HEK293 (cell line): Measurements from ENCODE around the gene GFM2.

Source experiments
- CTCF ChIA-PET: fragments of 350-600 bp; formaldehyde crosslinking; extraction: SDS; loops from one replicate; lab custom pipeline; 2021; ENCODE audit warnings: antibody characterized with exemption; lab: Yijun Ruan, JAX
- POLR2A ChIA-PET: fragments of 300-600 bp; formaldehyde crosslinking; extraction: SDS; loops from one replicate; lab custom pipeline; 2020; ENCODE audit warnings: antibody characterized with exemption, inconsistent platforms; lab: Yijun Ruan, JAX
- H3K27ac ChIP-seq: fragments of 200-500 bp; sonication (Bioruptor generic); 2 replicates; pipeline ENCODE4 v1.5.1; 2014; ENCODE audit warnings: low read depth, low read length, control low read depth, inconsistent platforms; ENCODE audit errors: extremely low read depth
- H3K36me3 ChIP-seq, 2 experiments: fragments of 200-500 bp in 1 of 2; sonication (Bioruptor generic) in 1 of 2; 1 replicate in 1 of 2; 2 replicates in 1 of 2; pipeline ENCODE4 v1.5.1; 2014 to 2017; ENCODE audit warnings: inconsistent platforms in 2 of 2, low read length in 2 of 2; ENCODE audit not compliant: control insufficient read depth in 2 of 2, insufficient read depth in 1 of 2
- H3K4me1 ChIP-seq: fragments of 200-500 bp; sonication (Bioruptor generic); 2 replicates; pipeline ENCODE4 v1.5.1; 2014; ENCODE audit warnings: mild to moderate bottlenecking, low read length, inconsistent platforms; ENCODE audit not compliant: control insufficient read depth, insufficient read depth
- H3K4me3 ChIP-seq: 2 replicates; pipeline ENCODE4 v1.5.1; 2011; ENCODE audit warnings: low read depth, mild to moderate bottlenecking, control low read depth, low read length, moderate library complexity
- H3K9me3 ChIP-seq: fragments of 200-500 bp; sonication (Bioruptor generic); 2 replicates; pipeline ENCODE4 v1.5.1; 2014; ENCODE audit warnings: low read depth, low read length, inconsistent platforms; ENCODE audit not compliant: control insufficient read depth, insufficient read depth
- GLI2 ChIP-seq: fragments of 450-650 bp; formaldehyde crosslinking; IDR thresholded peaks from 2 replicates; pipeline ENCODE4; 2017; ENCODE audit warnings: missing biosample characterization, missing genetic modification characterization, low read depth, borderline replicate concordance
- HIC1 ChIP-seq: fragments of 450-650 bp; formaldehyde crosslinking; IDR thresholded peaks from 2 replicates; pipeline ENCODE4 v1.5.1; 2016; ENCODE audit warnings: missing biosample characterization, missing genetic modification characterization
- HOXA7 ChIP-seq: sonication (generic); formaldehyde crosslinking; IDR thresholded peaks from 2 replicates; pipeline ENCODE4 v1.8.1; 2022; ENCODE audit warnings: missing genetic modification reagents, borderline replicate concordance
- KLF17 ChIP-seq: fragments of 450-650 bp; formaldehyde crosslinking; IDR thresholded peaks from 2 replicates; pipeline ENCODE4 v1.5.1; 2016; ENCODE audit warnings: missing biosample characterization, missing genetic modification characterization
- MYNN ChIP-seq: fragments of 450-650 bp; formaldehyde crosslinking; IDR thresholded peaks from 2 replicates; pipeline ENCODE4 v1.5.1; 2016; ENCODE audit warnings: missing biosample characterization, missing genetic modification characterization, borderline replicate concordance
- PRDM1 ChIP-seq: fragments of 450-650 bp; formaldehyde crosslinking; IDR thresholded peaks from 2 replicates; pipeline ENCODE4; 2016; ENCODE audit warnings: missing biosample characterization, missing genetic modification characterization
- PRDM10 ChIP-seq: fragments of 450-650 bp; formaldehyde crosslinking; IDR thresholded peaks from 2 replicates; pipeline ENCODE4 v1.5.1; 2016; ENCODE audit warnings: missing biosample characterization, missing genetic modification characterization
- PRDM6 ChIP-seq: fragments of 450-650 bp; formaldehyde crosslinking; IDR thresholded peaks from 2 replicates; pipeline ENCODE4 v1.5.1; 2017; ENCODE audit warnings: missing biosample characterization, missing genetic modification characterization
- ZBTB20 ChIP-seq: fragments of 450-650 bp; formaldehyde crosslinking; IDR thresholded peaks from 2 replicates; pipeline ENCODE4 v1.5.1; 2016; ENCODE audit warnings: missing biosample characterization, missing genetic modification characterization
- ZNF211 ChIP-seq: fragments of 450-650 bp; formaldehyde crosslinking; IDR thresholded peaks from 2 replicates; pipeline ENCODE4 v1.5.1; 2016; ENCODE audit warnings: low read depth, missing biosample characterization, missing genetic modification characterization
- ZNF221 ChIP-seq: fragments of 450-650 bp; formaldehyde crosslinking; IDR thresholded peaks from 2 replicates; pipeline ENCODE4 v1.5.1; 2017; ENCODE audit warnings: missing biosample characterization, missing genetic modification characterization, borderline replicate concordance
- ZNF302 ChIP-seq: fragments of 450-650 bp; formaldehyde crosslinking; IDR thresholded peaks from 2 replicates; pipeline ENCODE4 v1.5.1; 2016; ENCODE audit warnings: missing biosample characterization, missing genetic modification characterization, low read depth
- ZNF366 ChIP-seq: fragments of 450-650 bp; formaldehyde crosslinking; conservative IDR thresholded peaks from 2 replicates; pipeline ENCODE4 v1.5.1; 2016; ENCODE audit warnings: missing biosample characterization, missing genetic modification characterization
- ZNF521 ChIP-seq: fragments of 450-650 bp; formaldehyde crosslinking; IDR thresholded peaks from 2 replicates; pipeline ENCODE4 v1.5.1; 2017; ENCODE audit warnings: missing biosample characterization, mild to moderate bottlenecking, missing genetic modification characterization
- ZNF548 ChIP-seq: fragments of 450-650 bp; formaldehyde crosslinking; IDR thresholded peaks from 2 replicates; pipeline ENCODE4 v1.5.1; 2016; ENCODE audit warnings: missing biosample characterization, missing genetic modification characterization
- ZNF645 ChIP-seq: fragments of 450-650 bp; formaldehyde crosslinking; IDR thresholded peaks from 2 replicates; pipeline ENCODE4; 2016; ENCODE audit warnings: missing biosample characterization, missing genetic modification characterization
- ZNF747 ChIP-seq: fragments of 450-650 bp; formaldehyde crosslinking; IDR thresholded peaks from 2 replicates; pipeline ENCODE4 v1.5.1; 2016; ENCODE audit warnings: missing biosample characterization, missing genetic modification characterization
- ZNF76 ChIP-seq: fragments of 450-650 bp; formaldehyde crosslinking; IDR thresholded peaks from 2 replicates; pipeline ENCODE4; 2016; ENCODE audit warnings: low read depth, missing biosample characterization, missing genetic modification characterization, borderline replicate concordance
- ZNF830 ChIP-seq: fragments of 450-650 bp; IDR thresholded peaks from 2 replicates; pipeline ENCODE4 v1.5.0; 2018; ENCODE audit warnings: missing biosample characterization, missing genetic modification characterization, low read depth, mild to moderate bottlenecking, moderate library complexity
- ZSCAN4 ChIP-seq: fragments of 450-650 bp; formaldehyde crosslinking; IDR thresholded peaks from 2 replicates; pipeline ENCODE4 v1.5.1; 2017; ENCODE audit warnings: missing biosample characterization, missing genetic modification characterization

The GFM2 gene

GRCh38 chr5:74762599-74762998, 4.3 kb downstream of the GFM2 start (continued):
- TF ChIP-seq HIC1 (tag by site-specific recombination) (0 out of 2 replicates have a peak, but pooled peaks have one; percentile 33), ZNF747 (tag by site-specific recombination) (no peak), ZSCAN4 (tag by site-specific recombination) (0 out of 2 replicates have a peak, but pooled peaks have one; percentile 21), PRDM1 (tag by site-specific recombination) (0 out of 2 replicates have a peak, but pooled peaks have one; percentile 21), GLI2 (tag by site-specific recombination) (no peak), KLF17 (tag by site-specific recombination) (no peak), PRDM10 (0 out of 2 replicates have a peak, but pooled peaks have one; percentile 8)

- ChIA-PET CTCF (interaction anchor here (0.8 to 1.2 kb wide), 3 partner anchors 11 to 174 kb away, joined by 3 read pairs; no protein-coding TSS in a partner anchor), POLR2A (no interaction called here)
- H3K27ac ChIP-seq: no peak overlapping the region
- H3K36me3 ChIP-seq: peaks cover 46 to 69% of the 10 kb centered on the region in 2 experiments
- H3K9me3 ChIP-seq: no peaks in the 10 kb centered on the region
- H3K4me3 ChIP-seq: no peak overlapping the region
- no peaks in the 10 kb centered on the region for H3K4me1 ChIP-seq
- TF ChIP-seq ZNF221: no peak
- no peak for TF ChIP-seq ZNF366 (tag by site-specific recombination)
- no peak for TF ChIP-seq ZBTB20 (tag by site-specific recombination)
- no peak for TF ChIP-seq ZNF521 (tag by site-specific recombination)
- TF ChIP-seq ZNF830 (tag by site-specific recombination): no peak
- TF ChIP-seq MYNN (tag by site-specific recombination): no peak
- no peak for TF ChIP-seq ZNF548 (tag by site-specific recombination)
- no peak for TF ChIP-seq ZNF645 (tag by site-specific recombination)
- TF ChIP-seq ZNF76 (tag by site-specific recombination): no peak
- no peak for TF ChIP-seq HOXA7 (CRISPR knock-in tag)
- no peak for TF ChIP-seq ZNF302 (tag by site-specific recombination)
- TF ChIP-seq ZNF211 (tag by site-specific recombination): no peak
- TF ChIP-seq ZNF747 (tag by site-specific recombination): no peak
- TF ChIP-seq PRDM6 (tag by site-specific recombination): no peak
- no peak for TF ChIP-seq PRDM10
These were observed 5.7 kb downstream of the GFM2 start for GRCh38 chr5:74761241-74761640.
